HFFc6 (cell line): ENCODE results near the gene KRT17. TPM values are rescaled to one million over a fixed set of nuclear protein-coding genes. Genes with fewer than 3 reads are reported as not detected.
"Not testable (repeated sequence)": the region's sequence is repeated elsewhere in the genome, so short reads cannot be mapped to it uniquely, and the experiment has no call there.

Experiments used
- DNase-seq: peaks from one replicate; pipeline ENCODE4 v3.0.0-alpha.2; 2018
- H3K27ac Mint-ChIP-seq: 2 replicates; pipeline ENCODE4 v1.8.0; 2020; ENCODE audit warnings: mild to moderate bottlenecking, mixed read lengths
- H3K27me3 Mint-ChIP-seq: 2 replicates; pipeline ENCODE4 v1.8.0; 2021; ENCODE audit warnings: mild to moderate bottlenecking, moderate library complexity, mixed read lengths; ENCODE audit not compliant: insufficient read depth
- H3K36me3 Mint-ChIP-seq: 2 replicates; pipeline ENCODE4 v1.8.0; 2021; ENCODE audit warnings: low read depth, mixed read lengths
- H3K4me1 Mint-ChIP-seq: 2 replicates; pipeline ENCODE4 v1.8.0; 2020; ENCODE audit warnings: low read depth, mixed read lengths
- H3K4me3 Mint-ChIP-seq: 2 replicates; pipeline ENCODE4 v1.8.0; 2020; ENCODE audit warnings: mild to moderate bottlenecking, moderate library complexity, mixed read lengths
- H3K9me3 Mint-ChIP-seq: 2 replicates; pipeline ENCODE4 v1.8.0; 2020; ENCODE audit warnings: mild to moderate bottlenecking, mixed read lengths
- CTCF ChIP-seq: fragments of 200-600 bp; sonication (generic); IDR thresholded peaks from 2 replicates; pipeline ENCODE4 v1.5.0; 2021; ENCODE audit warnings: antibody characterized with exemption, mild to moderate bottlenecking
- total RNA-seq, 6 experiments: library from RNA; stranded (reverse); fragmentation: NEBNext Ultra II Directional; extraction: Animal tissue kit (Norgen Biotek cat#: 25700); gene quantifications; 2 replicates in 1 of 6; 3 replicates in 5 of 6; pipeline ENCODE4 v1.2.3, GENCODE V29; 2021

The KRT17 gene
- total RNA-seq, 6 experiments from 2014 or later: 1.0 to 3.9 (median 2.9) TPM

GRCh38 chr17:41578538-41578937 is 45.8 kb downstream of the KRT17 start:
- no peak for TF ChIP-seq CTCF
- Mint-ChIP-seq H3K27ac (no peak overlapping the region), H3K36me3 (no peaks in the 10 kb centered on the region), H3K4me3 (no peak overlapping the region), H3K27me3 (peaks cover 32% of the 10 kb centered on the region), H3K9me3 (no peaks in the 10 kb centered on the region), H3K4me1 (peaks cover 11% of the 10 kb centered on the region)
- no peak for DNase-seq

- H3K9me3 Mint-ChIP-seq, H3K27ac Mint-ChIP-seq, DNase-seq, H3K36me3 Mint-ChIP-seq, H3K4me3 Mint-ChIP-seq: not testable (repeated sequence)
- H3K27me3 Mint-ChIP-seq: peaks cover 32% of the 10 kb centered on the region
- peaks cover 11% of the 10 kb centered on the region for H3K4me1 Mint-ChIP-seq
Observed at GRCh38 chr17:41576740-41577139, 47.6 kb downstream of the KRT17 start.

- Mint-ChIP-seq H3K4me3 (no peak overlapping the region), H3K4me1 (peaks cover 2% of the 10 kb centered on the region; the same call in 1 of the 2 replicates), H3K36me3 (no peaks in the 10 kb centered on the region), H3K9me3 (no peaks in the 10 kb centered on the region), H3K27me3 (peaks cover 45% of the 10 kb centered on the region), H3K27ac (no peak overlapping the region)
- TF ChIP-seq CTCF: no peak
- no peak for DNase-seq
Observed at GRCh38 chr17:41575336-41575735, 49.0 kb downstream of the KRT17 start.

- Mint-ChIP-seq H3K36me3 (no peaks in the 10 kb centered on the region), H3K27me3 (peaks cover 60% of the 10 kb centered on the region), H3K9me3 (no peaks in the 10 kb centered on the region), H3K27ac (no peak within 1 kb of the TSS), H3K4me3 (no peak within 1 kb of the TSS), H3K4me1 (no peaks in the 10 kb centered on the region)
- DNase-seq: no peak
- TF ChIP-seq CTCF: no peak
Observed at GRCh38 chr17:41571561-41572434, 52.6 kb downstream of the KRT17 start, which contains the start of gene KRT9. Gene KRT9 (minus strand): TSS chr17:41572059. CDS start chr17:41571992, 67 bp downstream.

Other genes with a start within 250 kb of the KRT17 start
- 100 to 1,000 TPM in 2 of 6 experiments, 10 to 100 TPM in 4; 58.8 to 247 (median 71.3) TPM for gene KRT34, start 242.3 kb downstream of the KRT17 start, total RNA-seq
- under 1 TPM in 2 of 6 experiments, not detected in 4; 0.09 to 0.14 TPM for gene KRT31, start 227.0 kb downstream of the KRT17 start, total RNA-seq
- gene KRT37, start 200.0 kb downstream of the KRT17 start, total RNA-seq: not detected
- gene KRT38, start 183.6 kb downstream of the KRT17 start, total RNA-seq: under 1 TPM; 0.25 to 0.62 (median 0.43) TPM
- under 1 TPM in 2 of 6 experiments, not detected in 4; 0.14 TPM for gene KRT32, start 157.2 kb downstream of the KRT17 start, total RNA-seq
- gene KRT35, start 143.4 kb downstream of the KRT17 start, total RNA-seq: not detected
- not detected for gene KRT36, start 134.7 kb downstream of the KRT17 start, total RNA-seq
- gene KRT13, start 119.0 kb downstream of the KRT17 start, total RNA-seq: not detected
- 1 to 10 TPM; 5.0 to 8.6 (median 6.9) TPM for gene KRT15, start 105.7 kb downstream of the KRT17 start, total RNA-seq
- gene KRT19, start 96.3 kb downstream of the KRT17 start, total RNA-seq: 100 to 1,000 TPM in 2 of 6 experiments, 10 to 100 TPM in 4; 45.7 to 244 (median 50.6) TPM
- gene KRT9, start 52.5 kb downstream of the KRT17 start, total RNA-seq: not detected
- gene KRT14, start 37.7 kb downstream of the KRT17 start, total RNA-seq: 1 to 10 TPM in 4 of 6 experiments, under 1 TPM in 2; 0.14 to 2.0 (median 1.5) TPM
- gene KRT16, start 11.8 kb downstream of the KRT17 start, total RNA-seq: under 1 TPM in 4 of 6 experiments, not detected in 2; 0.11 to 0.47 (median 0.17) TPM
- gene EIF1, start 64.3 kb upstream of the KRT17 start, total RNA-seq: 100 to 1,000 TPM; 723 to 810 (median 781) TPM
- gene GAST, start 87.8 kb upstream of the KRT17 start, total RNA-seq: not detected
- gene HAP1, start 110.1 kb upstream of the KRT17 start, total RNA-seq: under 1 TPM in 2 of 6 experiments, not detected in 4; 0.09 to 0.12 TPM
- gene JUP, start 162.1 kb upstream of the KRT17 start, total RNA-seq: 1 to 10 TPM; 1.5 to 9.1 (median 1.9) TPM
- 10 to 100 TPM; 48.8 to 75.5 (median 50.3) TPM for gene P3H4, start 187.4 kb upstream of the KRT17 start, total RNA-seq
- 100 to 1,000 TPM; 417 to 500 (median 442) TPM for gene FKBP10, start 188.4 kb upstream of the KRT17 start, total RNA-seq
- gene NT5C3B, start 211.7 kb upstream of the KRT17 start, total RNA-seq: 10 to 100 TPM; 33.9 to 55.2 (median 37.3) TPM
- not detected for gene KLHL10, start 213.2 kb upstream of the KRT17 start, total RNA-seq
- gene KLHL11, start 240.8 kb upstream of the KRT17 start, total RNA-seq: 10 to 100 TPM; 13.4 to 16.2 (median 15.7) TPM